Raji (cell line): ENCODE results near the gene FDXACB1.

Source experiments
- POLR2A ChIP-seq: IDR thresholded peaks from 2 replicates; pipeline ENCODE4 v1.6.1; 2011; ENCODE audit warnings: low read depth, low read length, control low read depth; ENCODE audit not compliant: insufficient read depth

Gene FDXACB1

DNA sequence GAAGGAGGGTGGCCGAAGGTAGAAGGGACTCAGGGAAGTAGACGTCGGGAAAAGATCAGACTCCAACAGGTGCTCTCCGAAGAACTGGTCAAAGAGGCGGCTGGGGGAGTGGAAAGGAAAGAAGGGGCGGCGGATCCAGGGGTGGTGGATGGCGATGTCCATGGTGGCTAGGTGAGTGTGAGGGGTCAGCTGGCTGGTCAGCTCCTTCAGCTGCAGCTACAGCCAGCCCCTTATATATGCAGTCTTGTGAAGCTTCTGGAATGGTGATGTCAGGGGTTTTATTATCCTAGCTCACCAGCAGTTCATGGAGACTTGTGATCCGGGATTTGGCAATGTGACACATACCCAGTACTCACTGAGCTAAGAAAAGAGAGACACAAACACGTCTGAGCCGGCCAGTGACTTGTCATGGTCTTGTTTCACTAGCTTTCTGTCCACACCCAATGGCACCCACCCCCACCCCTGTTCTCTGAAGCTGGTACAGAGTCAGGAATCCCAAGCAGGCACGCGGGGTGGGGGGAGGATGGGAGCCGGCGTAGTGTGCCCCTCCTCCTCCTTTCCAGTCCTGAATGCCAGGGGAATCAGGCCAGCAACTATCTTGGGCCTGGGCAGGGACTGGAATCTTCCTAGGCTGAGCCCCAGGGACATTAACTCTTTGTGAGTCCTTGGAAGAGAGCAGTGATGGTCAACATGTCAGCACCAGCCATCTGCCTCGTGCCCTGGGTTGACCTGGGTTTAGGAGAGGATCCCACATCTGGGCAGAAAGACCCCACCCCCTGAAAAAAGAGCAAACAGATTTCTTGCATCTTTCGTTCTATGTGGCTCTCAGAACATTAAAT is 32.8 kb upstream of the FDXACB1 start, which contains the start of gene CRYAB:
CRYAB (minus strand) TSS at position 208 of the 839 bp plus-strand sequence; CDS start at position 162, 46 bp downstream.
- no peak for TF ChIP-seq POLR2A

- no peak for TF ChIP-seq POLR2A
These were observed 32.0 kb upstream of the FDXACB1 start for GRCh38 chr11:111910676-111911562.

DNA sequence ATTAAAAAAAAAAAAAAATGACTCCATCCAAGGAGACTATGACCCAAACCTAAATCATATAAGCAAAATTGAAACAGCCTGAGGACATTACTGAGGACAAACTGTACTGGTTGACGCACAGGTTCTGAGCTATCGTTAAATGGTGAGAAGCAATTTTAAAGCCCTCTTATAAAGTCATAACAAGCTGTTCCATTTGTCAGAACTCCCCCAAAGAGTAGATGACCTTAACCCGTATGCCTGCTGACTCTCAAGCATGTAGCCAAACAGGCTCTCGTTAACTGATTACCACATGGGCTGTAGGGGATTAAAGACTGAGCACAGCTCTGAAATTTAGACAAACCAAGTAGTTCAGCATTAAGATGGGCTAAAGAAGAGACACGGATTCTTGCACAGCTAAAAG is 30.4 kb upstream of the FDXACB1 start:
- no peak for TF ChIP-seq POLR2A

DNA sequence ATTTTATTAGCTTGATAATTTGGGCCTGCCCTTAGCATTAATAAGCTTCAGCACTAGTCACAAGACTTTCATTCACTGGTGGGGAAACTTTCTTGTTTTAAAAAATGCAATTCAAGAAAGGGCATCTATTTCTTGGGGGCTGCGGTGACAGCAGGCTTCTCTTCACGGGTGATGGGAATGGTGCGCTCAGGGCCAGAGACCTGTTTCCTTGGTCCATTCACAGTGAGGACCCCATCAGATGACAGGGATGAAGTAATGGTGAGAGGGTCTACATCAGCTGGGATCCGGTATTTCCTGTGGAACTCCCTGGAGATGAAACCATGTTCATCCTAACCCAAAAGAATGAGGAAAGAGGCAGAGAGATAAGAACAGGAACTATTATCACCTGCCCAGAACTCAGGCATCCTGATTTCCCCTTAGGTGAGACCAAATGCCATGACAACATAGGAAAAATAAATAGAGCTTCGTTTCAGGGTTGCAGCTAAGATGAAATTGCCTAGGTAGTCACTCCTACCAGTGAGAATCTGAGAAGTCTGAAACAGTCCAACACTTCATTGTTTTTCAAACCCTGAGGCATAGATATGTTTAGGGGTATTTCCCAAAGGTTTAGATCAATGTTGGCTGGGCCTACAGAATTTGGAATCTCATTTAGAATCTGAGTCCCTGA is 29.8 kb upstream of the FDXACB1 start:
- no peak for TF ChIP-seq POLR2A

GRCh38 chr11:111906680-111907079 is 27.7 kb upstream of the FDXACB1 start:
- no peak for TF ChIP-seq POLR2A

GRCh38 chr11:111905411-111905810 is 26.4 kb upstream of the FDXACB1 start:
- TF ChIP-seq POLR2A = no peak

GRCh38 chr11:111886844-111887243 is 7.9 kb upstream of the FDXACB1 start:
- no peak for TF ChIP-seq POLR2A

DNA sequence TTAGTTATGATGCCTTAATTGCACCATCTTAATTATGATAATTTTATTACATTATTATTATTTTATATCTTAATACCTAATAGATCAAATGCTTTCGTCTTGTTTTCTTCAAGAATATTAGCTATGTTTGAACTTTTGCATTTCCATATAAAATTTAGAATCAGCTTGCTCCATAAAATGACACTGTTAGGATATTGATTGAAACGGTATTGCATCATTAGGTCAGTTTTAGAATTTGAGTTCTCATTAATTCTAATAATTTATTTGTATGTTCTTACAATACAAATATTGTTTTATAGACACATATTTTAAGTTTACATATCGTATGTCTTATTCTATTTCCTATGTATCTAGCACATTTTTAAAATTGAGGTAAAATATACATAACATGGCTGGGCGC is 7.1 kb upstream of the FDXACB1 start:
- no peak for TF ChIP-seq POLR2A

DNA sequence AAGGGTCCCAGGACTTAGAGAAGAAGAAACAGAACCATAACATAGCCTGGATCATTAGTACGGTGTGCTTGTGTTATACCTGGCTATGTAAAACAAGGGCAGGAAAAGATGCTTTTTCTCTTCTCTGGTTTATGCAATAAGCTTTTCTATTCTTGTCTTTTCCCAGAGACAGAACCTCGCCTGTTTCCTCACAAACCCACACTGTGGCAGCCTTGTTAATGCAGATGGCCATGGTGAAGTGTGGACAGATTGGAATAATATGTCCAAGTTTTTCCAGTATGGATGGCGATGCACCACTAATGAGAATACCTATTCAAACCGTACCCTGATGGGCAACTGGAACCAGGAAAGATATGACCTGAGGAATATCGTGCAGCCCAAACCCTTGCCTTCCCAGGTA is 3.2 kb upstream of the FDXACB1 start:
- TF ChIP-seq POLR2A = no peak

GRCh38 chr11:111879637-111879960 is 634 bp upstream of the FDXACB1 start:
- TF ChIP-seq POLR2A = no peak

- TF ChIP-seq POLR2A = no peak
These were observed 548 bp downstream of the FDXACB1 start for GRCh38 chr11:111878385-111878848.

- no peak for TF ChIP-seq POLR2A
These were observed 7.2 kb downstream of the FDXACB1 start for GRCh38 chr11:111871693-111872161.

DNA sequence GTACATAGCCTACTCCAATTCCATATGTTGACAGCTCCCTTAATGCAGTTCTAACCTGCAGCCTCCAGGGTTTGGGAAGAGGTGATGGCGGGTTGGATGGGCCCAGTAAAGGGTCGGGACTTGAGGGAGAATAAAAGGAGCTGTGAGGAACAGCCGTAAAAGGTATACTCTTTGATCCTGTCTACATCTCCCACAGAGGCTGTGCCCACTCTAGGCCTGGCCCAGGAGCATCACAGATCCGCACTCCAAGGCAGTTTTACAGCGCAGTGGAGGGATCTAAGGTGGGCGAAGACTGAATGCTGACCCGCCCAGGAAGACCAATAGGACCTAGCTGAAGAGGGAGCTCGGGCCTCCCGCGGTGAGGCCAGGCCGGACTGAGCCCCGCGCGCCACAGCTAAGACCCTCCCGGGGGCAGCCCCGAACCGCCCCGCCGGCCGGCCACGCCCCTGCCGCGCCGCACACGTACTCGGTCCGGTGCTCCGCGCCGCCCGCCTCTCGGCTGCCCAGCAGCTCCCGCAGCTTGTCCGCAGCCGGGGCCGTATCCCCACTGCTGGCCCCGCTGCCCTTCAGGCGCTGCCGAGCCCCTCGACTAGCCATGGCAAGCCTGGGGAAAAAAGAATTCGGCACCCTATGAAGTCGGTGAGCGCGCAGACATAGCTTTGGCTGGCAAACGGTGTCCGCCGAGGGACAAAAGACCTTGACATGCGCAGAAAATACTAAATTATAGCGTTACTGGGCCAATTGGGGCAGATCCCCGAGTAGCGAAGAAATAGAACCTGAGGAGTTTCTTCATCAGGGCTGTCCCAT is 7.9 kb downstream of the FDXACB1 start, which contains the start of gene ALG9:
ALG9 (minus strand) TSS at position 696 of the 807 bp plus-strand sequence; CDS start at position 597, 99 bp downstream.
- TF ChIP-seq POLR2A = peak; percentile 70

DNA sequence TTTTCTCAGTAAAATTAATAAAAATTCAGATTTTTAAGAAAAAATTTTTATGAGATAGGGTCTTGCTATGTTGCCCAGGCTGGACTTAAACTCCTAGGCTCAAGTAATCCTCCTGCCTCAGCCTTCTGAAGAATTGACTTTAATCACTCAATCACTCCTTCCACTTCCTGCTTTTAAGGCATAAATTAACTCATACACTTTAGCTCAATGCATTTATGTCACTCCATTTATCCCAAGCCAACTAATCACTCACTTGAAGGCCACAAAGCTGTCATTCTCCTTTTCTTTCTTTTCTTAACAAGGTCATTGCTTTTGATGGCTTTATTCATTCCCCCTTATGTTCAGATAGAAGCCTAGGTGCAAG is 8.5 kb downstream of the FDXACB1 start:
- no peak for TF ChIP-seq POLR2A

- TF ChIP-seq POLR2A = no peak
These were observed 8.9 kb downstream of the FDXACB1 start for GRCh38 chr11:111870113-111870512.

- no peak for TF ChIP-seq POLR2A
These were observed 18.7 kb downstream of the FDXACB1 start for GRCh38 chr11:111860257-111860656.
